Heart right ventricle (tissue), 16 donors: ENCODE measurements around the gene PRPF31. TPM values are rescaled to one million over a fixed set of nuclear protein-coding genes. Genes with fewer than 3 reads are reported as not detected.

Experiments used
- ATAC-seq, 8 donors: fragments of 200-7000 bp; cut with Tn5 transposase; one replicate each; pipeline ENCODE4 v1.9.1; 2020; ENCODE audit warnings: mild to moderate bottlenecking in 8 of 8, moderate library complexity in 8 of 8, moderate number of reproducible peaks in 1 of 8
- DNase-seq, 2 donors: peaks; one replicate each; pipeline ENCODE4 v3.0.0-alpha.2; 2020
- H3K27ac ChIP-seq, 10 donors: fragments of 200-600 bp; sonication (generic) in 2 of 10; one replicate each; pipeline versions ENCODE4 v1.5.0 to v1.8.0; 2020 to 2022; ENCODE audit warnings: mild to moderate bottlenecking in 3 of 10
- H3K27me3 ChIP-seq, 7 donors: fragments of 200-600 bp; one replicate each; pipeline ENCODE4 v1.8.0; 2021 to 2022; ENCODE audit warnings: mild to moderate bottlenecking in 2 of 7
- H3K36me3 ChIP-seq, 9 donors: fragments of 200-600 bp; sonication (generic) in 1 of 9; one replicate each; pipeline versions ENCODE4 v1.5.0 to v1.8.0; 2020 to 2022; ENCODE audit warnings: mild to moderate bottlenecking in 2 of 9
- H3K4me1 ChIP-seq, 9 donors: fragments of 200-600 bp; sonication (generic) in 1 of 9; one replicate each; pipeline versions ENCODE4 v1.5.0 to v1.8.0; 2020 to 2022; ENCODE audit warnings: mild to moderate bottlenecking in 4 of 9
- H3K4me3 ChIP-seq, 10 donors: fragments of 200-600 bp; sonication (generic) in 2 of 10; one replicate each; pipeline versions ENCODE4 v1.5.0 to v1.8.0; 2020 to 2022; ENCODE audit warnings: mild to moderate bottlenecking in 7 of 10, moderate library complexity in 2 of 10
- H3K9me3 ChIP-seq, 11 donors: fragments of 200-600 bp in 10 of 11; sonication (generic) in 2 of 11; one replicate each; pipeline versions ENCODE4 v1.5.0 to v1.8.0; 2013 to 2022; ENCODE audit warnings: mild to moderate bottlenecking in 2 of 11, control low read depth in 1 of 11, moderate library complexity in 1 of 11
- WGBS, 2 donors: extraction: QIAGEN DNeasy Blood & Tissue Kit; methylation state at CpG; one replicate each; pipeline ENCODE4 v1.1.7; 2013; ENCODE audit warnings: inconsistent platforms in 1 of 2; 5-methylcytosine and 5-hydroxymethylcytosine counted together
- intact Hi-C, 10 donors: fragments of 100-400 bp; cut with DNase I; formaldehyde crosslinking; loops; one replicate each; pipeline versions ENCODE4 v1.11.1 to v1.14.2; 2022
- polyA plus RNA-seq, 2 donors: library from polyadenylated mRNA; stranded (reverse); fragments of 200-250 nt; gene quantifications; one replicate each; pipeline ENCODE4 v1.2.3, GENCODE V29; 2013
- total RNA-seq, 10 donors: library from RNA; stranded (reverse); fragmentation: NEBNext Ultra II Directional in 3 of 10; extraction: Animal tissue kit (Norgen Biotek cat#: 25700) in 3 of 10; gene quantifications; one replicate each; pipeline versions ENCODE4 v1.2.1 to v1.2.4, GENCODE V29; 2021 to 2023
- TF ChIP-seq, protein P1 (sequence below), 9 donors: fragments of 200-600 bp; sonication (generic) in 2 of 9; IDR thresholded peaks; one replicate each; pipeline versions ENCODE4 v1.5.0 to v1.8.0; 2021 to 2022; ENCODE audit warnings: antibody characterized with exemption in 9 of 9, mild to moderate bottlenecking in 5 of 9, moderate library complexity in 1 of 9
- donor health status: Arrhythmogenic right ventricular cardiomyopathy.
- donor health status: ischemic (EF 13 %, LVEDD 7.1; RV severe dilation, severe dysfunction).
- donor health status: healthy with polysubstance abuse.
- donor health status: DM: no; HTN: yes; CAD: no.
- donor health status: DM: no; HTN: no; CAD: no.
- donor health status: ischemic (EF 25% LVEDD 6.9; RV normal size, moderate dysfunction).
- donor health status: ischemic (EF 25% LVEDD 5.7; RV mildly dilated, moderate dysfunction).
- donor health status: healthy.
- donor health status: DM: yes; HTN: yes; CAD: no.
- donor health status: Ischemic cardiomyopathy.
- donor health status: ischemic (EF 35%, LVEDD 5.7; RV mildly dilated, moderate dysfunction).
- donor health status: nonischemic (EF 11% LVEDD 7.7; RV severe dilation, severe dysfunction).
- donor health status: DM: yes; HTN: yes; CAD: no.
- donor health status: PGD.
- donor health status: ischemic (EF 29% LVEDD 5.4; RV normal size, mild dysfunction).
- donor health status: nonischemic (EF 23%, LVEDD 6.1; RV moderate dilation, normal function).

PRPF31 gene
- total and polyA plus RNA-seq, 12 donors: 35.9 to 52.8 (median 43.4) TPM

GRCh38 chr19:54133957-54134590, 18.5 kb downstream of the PRPF31 start:
- Histone ChIP-seq H3K4me3 (no peak overlapping the region), H3K36me3 (peaks cover 0 to 38% (median 8%) of the 10 kb centered on the region in 9 donors), H3K9me3 (no peaks in the 10 kb centered on the region), H3K4me1 (peaks cover 10 to 23% (median 17%) of the 10 kb centered on the region in 9 donors), H3K27ac (no peak overlapping the region), H3K27me3 (peaks cover 0 to 6% (median 0%) of the 10 kb centered on the region in 7 donors)
- ATAC-seq: no peak
- intact Hi-C loops: no loop called here
- 63 to 79% methylated on average over 2 of the region's 2 CpGs for WGBS, 2 donors
- DNase-seq: no peak
- TF ChIP-seq, protein P1, sequence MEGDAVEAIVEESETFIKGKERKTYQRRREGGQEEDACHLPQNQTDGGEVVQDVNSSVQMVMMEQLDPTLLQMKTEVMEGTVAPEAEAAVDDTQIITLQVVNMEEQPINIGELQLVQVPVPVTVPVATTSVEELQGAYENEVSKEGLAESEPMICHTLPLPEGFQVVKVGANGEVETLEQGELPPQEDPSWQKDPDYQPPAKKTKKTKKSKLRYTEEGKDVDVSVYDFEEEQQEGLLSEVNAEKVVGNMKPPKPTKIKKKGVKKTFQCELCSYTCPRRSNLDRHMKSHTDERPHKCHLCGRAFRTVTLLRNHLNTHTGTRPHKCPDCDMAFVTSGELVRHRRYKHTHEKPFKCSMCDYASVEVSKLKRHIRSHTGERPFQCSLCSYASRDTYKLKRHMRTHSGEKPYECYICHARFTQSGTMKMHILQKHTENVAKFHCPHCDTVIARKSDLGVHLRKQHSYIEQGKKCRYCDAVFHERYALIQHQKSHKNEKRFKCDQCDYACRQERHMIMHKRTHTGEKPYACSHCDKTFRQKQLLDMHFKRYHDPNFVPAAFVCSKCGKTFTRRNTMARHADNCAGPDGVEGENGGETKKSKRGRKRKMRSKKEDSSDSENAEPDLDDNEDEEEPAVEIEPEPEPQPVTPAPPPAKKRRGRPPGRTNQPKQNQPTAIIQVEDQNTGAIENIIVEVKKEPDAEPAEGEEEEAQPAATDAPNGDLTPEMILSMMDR (IDR thresholded peaks at IDR 0.05): no peak

GRCh38 chr19:54136086-54136863, 20.7 kb downstream of the PRPF31 start:
- peak overlapping the region; percentile 7 to 69 (median 58) for H3K4me3 ChIP-seq
- H3K9me3 ChIP-seq: no peaks in the 10 kb centered on the region
- peaks cover 0 to 6% (median 0%) of the 10 kb centered on the region in 7 donors for H3K27me3 ChIP-seq
- peaks cover 0 to 35% (median 0%) of the 10 kb centered on the region in 9 donors for H3K36me3 ChIP-seq
- TF ChIP-seq, protein P1 (IDR thresholded peaks at IDR 0.05): no peak
- H3K4me1 ChIP-seq: peaks cover 16 to 45% (median 38%) of the 10 kb centered on the region in 9 donors
- intact Hi-C loops: loop anchor here in 1 of 10 donors (2.0 kb wide), 1 partner anchor 21 kb away; the partner anchor contains the start of genes PRPF31 and TFPT
- WGBS, 2 donors: 4% methylated on average over 30 of the region's 30 CpGs
- DNase-seq (no peak), ATAC-seq (no peak)
- H3K27ac ChIP-seq: peak overlapping the region in 9 of 10 donors; percentile 28 to 76 (median 61)

DNA sequence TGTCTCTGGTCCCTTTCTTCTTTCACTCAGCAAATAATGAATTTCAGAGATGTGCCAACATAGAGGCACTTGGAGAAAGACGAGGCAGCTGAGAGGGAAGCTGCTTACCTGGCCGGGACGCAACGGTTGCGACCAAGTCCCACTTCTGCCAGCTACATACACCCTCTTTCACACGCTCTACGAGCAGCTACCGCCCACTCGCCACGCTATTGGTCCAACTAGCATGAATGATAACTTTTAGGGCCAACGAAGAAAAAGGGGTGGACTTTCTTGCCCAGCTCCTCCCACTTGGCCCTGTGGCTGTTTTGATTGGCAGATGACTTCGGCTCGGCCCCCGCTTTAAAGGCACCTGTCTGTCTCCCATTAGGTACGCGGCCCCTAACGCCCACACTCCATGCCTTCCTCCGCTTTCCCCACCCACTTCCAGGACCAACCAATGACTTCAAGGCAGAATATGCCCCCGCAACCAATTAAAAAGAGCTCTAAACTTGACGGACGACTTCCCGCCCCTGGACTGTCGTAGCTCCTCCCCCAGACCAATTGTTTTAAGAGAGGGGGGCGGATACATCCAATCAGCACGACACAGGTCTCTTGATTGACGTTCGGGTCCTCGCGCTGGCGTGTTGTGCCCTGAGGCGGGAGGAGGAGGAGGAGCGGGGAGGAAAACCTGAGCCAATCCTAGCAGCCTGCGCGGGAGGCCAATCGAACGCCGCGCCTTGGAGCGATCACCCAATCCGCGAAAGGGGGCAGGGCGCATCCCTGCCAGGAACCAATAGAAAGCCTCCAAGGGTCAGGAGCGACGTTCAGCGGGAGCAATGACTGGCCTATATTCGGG, 21.5 kb downstream of the PRPF31 start:
- TF ChIP-seq, protein P1 (IDR thresholded peaks at IDR 0.05): no peak
- WGBS, 2 donors: 0% methylated on average over 46 of the region's 46 CpGs
- peak overlapping the region in 9 of 10 donors; percentile 95 to 99 (median 98) for H3K27ac ChIP-seq

More for the DNA sequence above, 21.5 kb downstream of the PRPF31 start:
- DNase-seq: peak; percentile 99 to 100
- Histone ChIP-seq H3K4me3 (peak overlapping the region; percentile 7 to 100 (median 99)), H3K9me3 (no peaks in the 10 kb centered on the region), H3K4me1 (peaks cover 16 to 51% (median 39%) of the 10 kb centered on the region in 9 donors), H3K36me3 (peaks cover 0 to 35% (median 0%) of the 10 kb centered on the region in 9 donors), H3K27me3 (peaks cover 0 to 6% (median 0%) of the 10 kb centered on the region in 7 donors)
- intact Hi-C loops: loop anchor here in 2 of 10 donors (1.0 to 2.0 kb wide), 2 partner anchors 22 kb away; partner anchors contain the start of genes PRPF31 (in 2 of the 2) and TFPT (in 2 of the 2)
- ATAC-seq: peak; percentile 90 to 95 (median 94)
